SK-N-SH (cell line): ENCODE measurements around the gene ETS2. TPM values are rescaled to one million over a fixed set of nuclear protein-coding genes. Genes with fewer than 3 reads are reported as not detected.
A peak's percentile ranks its signal among the peaks of the same experiment; 100 is the strongest.

Experiments
- CTCF ChIA-PET: fragments of 300-600, 350-600 bp; formaldehyde crosslinking; extraction: SDS; loops from one replicate; lab custom pipeline; 2021; lab: Yijun Ruan, JAX
- POLR2A ChIA-PET: fragments of 350-600 bp; sonication (Branson Sonifier 250); formaldehyde crosslinking; extraction: SDS; loops from one replicate; lab custom pipeline; 2020; ENCODE audit warnings: antibody characterized with exemption, inconsistent platforms; lab: Yijun Ruan, JAX
- DNase-seq: peaks from one replicate; pipeline ENCODE4 v3.0.0; 2012
- H2AFZ ChIP-seq: fragments of 200-600 bp; sonication (generic); 2 replicates; pipeline ENCODE4 v1.8.1; 2016; ENCODE audit warnings: antibody characterized with exemption, mild to moderate bottlenecking, low read depth
- H3F3A ChIP-seq: fragments of 200-600 bp; sonication (generic); replicated peaks from 2 replicates; pipeline ENCODE3; 2016; ENCODE audit warnings: antibody characterized with exemption, mild to moderate bottlenecking; ENCODE audit not compliant: insufficient read depth
- H3K27ac ChIP-seq, 2 experiments: fragments of 200-500 bp in 1 of 2; fragments of 200-600 bp in 1 of 2; sonication (Bioruptor generic) in 1 of 2; sonication (generic), shearing (Covaris generic) in 1 of 2; 2 replicates each; pipeline versions ENCODE4 v1.5.1 to v1.6.1; 2014 to 2016; ENCODE audit warnings: low read depth in 2 of 2, inconsistent platforms in 1 of 2, low read length in 1 of 2, mild to moderate bottlenecking in 1 of 2, mixed read lengths in 1 of 2
- H3K27me3 ChIP-seq: fragments of 200-600 bp; sonication (generic), shearing (Covaris generic); 2 replicates; pipeline ENCODE4 v1.6.1; 2016; ENCODE audit warnings: mixed run types; ENCODE audit not compliant: insufficient read depth
- H3K36me3 ChIP-seq, 2 experiments: fragments of 200-500 bp in 1 of 2; fragments of 200-600 bp in 1 of 2; sonication (Bioruptor generic) in 1 of 2; sonication (generic) in 1 of 2; replicated peaks in 1 of 2; 2 replicates each; pipeline versions ENCODE3 to v1.5.1; 2014 to 2016; ENCODE audit warnings: low read length in 1 of 2, mild to moderate bottlenecking in 1 of 2; ENCODE audit not compliant: insufficient read depth in 2 of 2, control insufficient read depth in 1 of 2
- H3K4me1 ChIP-seq, 2 experiments: fragments of 200-500 bp in 1 of 2; fragments of 200-600 bp in 1 of 2; sonication (Bioruptor generic) in 1 of 2; sonication (generic), shearing (Covaris generic) in 1 of 2; 2 replicates each; pipeline versions ENCODE4 v1.5.1 to v1.6.1; 2014 to 2016; ENCODE audit warnings: low read depth in 1 of 2, low read length in 1 of 2, mixed run types in 1 of 2; ENCODE audit not compliant: insufficient read depth in 2 of 2, control insufficient read depth in 1 of 2
- H3K4me2 ChIP-seq: fragments of 200-600 bp; sonication (generic), shearing (Covaris generic); 2 replicates; pipeline ENCODE4 v1.6.1; 2017; ENCODE audit warnings: mixed run types
- H3K4me3 ChIP-seq, 2 experiments: fragments of 200-500 bp in 1 of 2; fragments of 200-600 bp in 1 of 2; sonication (Bioruptor generic) in 1 of 2; sonication (generic), shearing (Covaris generic) in 1 of 2; 2 replicates each; pipeline versions ENCODE4 v1.5.1 to v1.8.1; 2014 to 2016; ENCODE audit warnings: low read depth in 2 of 2, inconsistent platforms in 1 of 2, low read length in 1 of 2, mild to moderate bottlenecking in 1 of 2, mixed read lengths in 1 of 2, moderate library complexity in 1 of 2
- H3K79me2 ChIP-seq: fragments of 200-600 bp; sonication (generic); 2 replicates; pipeline ENCODE4 v1.8.1; 2017; ENCODE audit warnings: mild to moderate bottlenecking; ENCODE audit not compliant: insufficient read depth
- H3K9ac ChIP-seq: fragments of 200-600 bp; sonication (generic); 2 replicates; pipeline ENCODE4 v1.6.1; 2017; ENCODE audit warnings: mixed run types
- H3K9me2 ChIP-seq: fragments of 200-600 bp; sonication (generic); 2 replicates; pipeline ENCODE4 v1.6.1; 2017; ENCODE audit warnings: mixed run types
- H3K9me3 ChIP-seq: fragments of 200-600 bp; sonication (generic); 2 replicates; pipeline ENCODE4 v1.6.1; 2017; ENCODE audit warnings: mixed run types, mild to moderate bottlenecking, moderate library complexity
- H4K20me1 ChIP-seq: fragments of 200-600 bp; sonication (generic); 2 replicates; pipeline ENCODE4 v1.6.1; 2017; ENCODE audit warnings: mild to moderate bottlenecking, mixed run types; ENCODE audit not compliant: insufficient read depth
- ELF1 ChIP-seq: IDR thresholded peaks from 2 replicates; pipeline ENCODE4 v1.4.0; 2012
- EZH2phosphoT487 ChIP-seq: fragments of 200-600 bp; sonication (generic); IDR thresholded peaks from 2 replicates; pipeline ENCODE4 v1.6.1; 2017; ENCODE audit warnings: low read depth, mixed run types, mild to moderate bottlenecking, antibody characterized with exemption, moderate library complexity, borderline replicate concordance
- GABPA ChIP-seq: IDR thresholded peaks from 2 replicates; pipeline ENCODE4 v1.4.0; 2012; ENCODE audit warnings: low read depth, mild to moderate bottlenecking
- MXI1 ChIP-seq: IDR thresholded peaks from 2 replicates; pipeline ENCODE4 v1.6.1; 2012; ENCODE audit warnings: mild to moderate bottlenecking, low read depth, low read length, improper control_type of control experiment
- NRF1 ChIP-seq: IDR thresholded peaks from 2 replicates; pipeline ENCODE4 v1.6.1; 2012; ENCODE audit warnings: low read depth, mild to moderate bottlenecking, low read length
- POLR2AphosphoS5 ChIP-seq: IDR thresholded peaks from 2 replicates; pipeline ENCODE4 v1.6.1; 2012; ENCODE audit warnings: low read depth, low read length
- RAD21 ChIP-seq: IDR thresholded peaks from 2 replicates; pipeline ENCODE4 v1.6.1; 2012; ENCODE audit warnings: mild to moderate bottlenecking, low read length
- RCOR1 ChIP-seq: fragments of 150-350 bp; IDR thresholded peaks from 2 replicates; pipeline ENCODE4 v1.6.1; 2017; ENCODE audit warnings: antibody characterized with exemption, low read length
- RFX5 ChIP-seq: IDR thresholded peaks from 2 replicates; pipeline ENCODE4 v1.6.1; 2012; ENCODE audit warnings: mild to moderate bottlenecking, improper control_type of control experiment, low read length
- TCF12 ChIP-seq: IDR thresholded peaks from 2 replicates; pipeline ENCODE4 v1.4.0; 2012
- YY1 ChIP-seq: IDR thresholded peaks from 2 replicates; pipeline ENCODE4 v1.4.0; 2012; ENCODE audit warnings: low read depth, mild to moderate bottlenecking
- WGBS: methylation state at CpG from one replicate; pipeline ENCODE4 v1.1.6; 2017; ENCODE audit warnings: low lambda C conversion rate; 5-methylcytosine and 5-hydroxymethylcytosine counted together
- polyA plus RNA-seq, 3 experiments: library from polyadenylated mRNA; depleted of rRNA; stranded (reverse); fragments of >200 nt; gene quantifications; 2 replicates each; pipeline ENCODE4 v1.2.3, GENCODE V29; 2012
- TF ChIP-seq, protein P1 (sequence below): IDR thresholded peaks from 2 replicates; pipeline ENCODE4; 2012
- TF ChIP-seq, protein P2 (sequence below): fragments of 150-350 bp; IDR thresholded peaks from 2 replicates; pipeline ENCODE4 v1.6.1; 2017; ENCODE audit warnings: antibody characterized with exemption, low read length, low read depth, borderline replicate concordance
- TF ChIP-seq, protein P3 (sequence below): fragments of 150-350 bp; IDR thresholded peaks from 2 replicates; pipeline ENCODE4 v1.6.1; 2016; ENCODE audit warnings: mild to moderate bottlenecking, low read depth, low read length

The ETS2 gene
- polyA plus RNA-seq, 1 of the 3 experiments (the other 2 are of a cell fraction), result 16.3 TPM

DNA sequence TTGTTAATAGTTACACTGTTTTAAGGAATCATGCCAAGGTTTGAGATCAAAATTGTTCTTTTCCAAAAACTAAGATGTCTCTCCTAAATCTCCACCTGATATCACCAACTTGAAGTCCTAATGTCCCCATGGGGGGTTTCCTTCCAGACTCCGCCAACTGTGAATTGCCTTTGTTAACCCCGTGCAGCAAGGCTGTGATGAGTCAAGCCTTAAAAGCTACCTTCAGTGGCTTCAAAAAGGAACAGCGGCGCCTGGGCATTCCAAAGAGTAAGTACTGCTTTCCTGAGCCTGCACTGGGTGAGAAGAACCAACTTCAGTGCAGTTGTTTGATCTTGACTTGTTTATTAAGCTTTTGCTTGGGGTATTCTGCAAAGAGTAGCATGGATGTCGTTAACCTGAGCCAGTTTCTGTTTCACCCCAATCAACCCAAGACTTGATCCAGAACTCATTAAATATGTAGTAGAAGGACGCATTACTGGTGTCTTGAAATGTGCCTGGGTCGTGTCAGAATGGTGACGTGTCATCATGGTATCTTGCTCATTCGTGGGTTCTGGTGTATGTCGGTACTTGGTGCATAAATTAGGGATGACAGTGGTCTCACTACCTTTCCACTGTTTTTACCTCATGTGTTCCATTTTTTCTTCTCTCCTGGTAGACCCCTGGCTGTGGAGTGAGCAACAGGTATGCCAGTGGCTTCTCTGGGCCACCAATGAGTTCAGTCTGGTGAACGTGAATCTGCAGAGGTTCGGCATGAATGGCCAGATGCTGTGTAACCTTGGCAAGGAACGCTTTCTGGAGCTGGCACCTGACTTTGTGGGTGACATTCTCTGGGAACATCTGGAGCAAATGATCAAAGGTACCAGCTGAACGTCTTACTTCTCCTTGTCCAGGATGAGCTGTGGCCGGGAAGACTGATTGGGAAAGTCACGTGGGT is 8.7 kb downstream of the ETS2 start:
- Histone ChIP-seq H3K36me3 (peaks cover 74 to 90% of the 10 kb centered on the region in 2 experiments), H3K4me2 (no peak overlapping the region), H4K20me1 (peaks cover 6% of the 10 kb centered on the region; the same call in 1 of the 2 replicates), H3K79me2 (peaks cover 55% of the 10 kb centered on the region), H3K9me2 (no peaks in the 10 kb centered on the region), H3F3A (peaks cover 16% of the 10 kb centered on the region), H3K4me3 (no peak overlapping the region), H3K27ac (no peak overlapping the region; a peak in 2 of 4 replicates), H3K9me3 (no peaks in the 10 kb centered on the region), H3K4me1 (peaks cover 13 to 18% of the 10 kb centered on the region in 2 experiments; a peak in 3 of 4 replicates), H3K27me3 (no peaks in the 10 kb centered on the region), H3K9ac (no peak overlapping the region), H2AFZ (no peak overlapping the region)
- CTCF ChIA-PET, result interaction anchor here (0.7 to 1.6 kb wide), 3 partner anchors 10 to 312 kb away, joined by 3 read pairs; no protein-coding TSS in a partner anchor
- no peak for DNase-seq
- POLR2A ChIA-PET, result no interaction called here
- TF ChIP-seq GABPA (no peak), TCF12 (0 out of 2 replicates have a peak, but pooled peaks have one; percentile 15), RFX5 (no peak), RCOR1 (no peak), ELF1 (no peak)
- TF ChIP-seq, protein P1, sequence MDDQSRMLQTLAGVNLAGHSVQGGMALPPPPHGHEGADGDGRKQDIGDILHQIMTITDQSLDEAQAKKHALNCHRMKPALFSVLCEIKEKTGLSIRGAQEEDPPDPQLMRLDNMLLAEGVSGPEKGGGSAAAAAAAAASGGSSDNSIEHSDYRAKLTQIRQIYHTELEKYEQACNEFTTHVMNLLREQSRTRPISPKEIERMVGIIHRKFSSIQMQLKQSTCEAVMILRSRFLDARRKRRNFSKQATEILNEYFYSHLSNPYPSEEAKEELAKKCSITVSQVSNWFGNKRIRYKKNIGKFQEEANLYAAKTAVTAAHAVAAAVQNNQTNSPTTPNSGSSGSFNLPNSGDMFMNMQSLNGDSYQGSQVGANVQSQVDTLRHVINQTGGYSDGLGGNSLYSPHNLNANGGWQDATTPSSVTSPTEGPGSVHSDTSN, result 0 out of 2 replicates have a peak, but pooled peaks have one; percentile 5
- TF ChIP-seq, protein P2, sequence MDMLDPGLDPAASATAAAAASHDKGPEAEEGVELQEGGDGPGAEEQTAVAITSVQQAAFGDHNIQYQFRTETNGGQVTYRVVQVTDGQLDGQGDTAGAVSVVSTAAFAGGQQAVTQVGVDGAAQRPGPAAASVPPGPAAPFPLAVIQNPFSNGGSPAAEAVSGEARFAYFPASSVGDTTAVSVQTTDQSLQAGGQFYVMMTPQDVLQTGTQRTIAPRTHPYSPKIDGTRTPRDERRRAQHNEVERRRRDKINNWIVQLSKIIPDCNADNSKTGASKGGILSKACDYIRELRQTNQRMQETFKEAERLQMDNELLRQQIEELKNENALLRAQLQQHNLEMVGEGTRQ, result no peak
- WGBS, result 88% methylated on average over 15 of the region's 16 CpGs

DNA sequence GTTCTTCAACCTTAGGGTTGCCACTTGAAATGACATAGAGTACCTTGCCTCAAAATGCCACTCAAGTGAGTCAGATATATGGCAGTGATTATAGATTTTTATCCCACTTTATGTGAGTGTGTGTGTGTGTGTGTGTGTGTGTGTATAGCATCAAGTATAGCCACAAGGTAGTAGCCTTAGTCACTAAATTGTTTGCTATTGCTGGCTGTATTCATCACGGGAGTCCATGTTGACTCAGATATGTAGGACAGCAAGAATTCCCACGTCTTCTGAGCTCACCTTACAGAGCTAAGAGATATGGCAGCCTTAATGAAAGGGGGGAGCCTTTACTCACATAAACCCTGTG is 9.3 kb downstream of the ETS2 start:
- 83% methylated on average over 2 of the region's 2 CpGs for WGBS

More for the DNA sequence above, 9.3 kb downstream of the ETS2 start:
- Histone ChIP-seq H3F3A (peaks cover 13% of the 10 kb centered on the region), H3K4me1 (peaks cover 10 to 18% of the 10 kb centered on the region in 2 experiments; a peak in 3 of 4 replicates), H3K27ac (peak overlapping the region in 1 of 2 experiments; percentile 22; a peak in 2 of 4 replicates), H3K4me2 (no peak overlapping the region), H3K27me3 (no peaks in the 10 kb centered on the region), H3K79me2 (peaks cover 49% of the 10 kb centered on the region), H3K9me3 (no peaks in the 10 kb centered on the region), H3K9ac (no peak overlapping the region), H4K20me1 (peaks cover 6% of the 10 kb centered on the region; the same call in 1 of the 2 replicates), H3K9me2 (no peaks in the 10 kb centered on the region), H2AFZ (no peak overlapping the region), H3K4me3 (no peak overlapping the region), H3K36me3 (peaks cover 75 to 91% of the 10 kb centered on the region in 2 experiments)
- ChIA-PET CTCF (no interaction called here), POLR2A (no interaction called here)
- TF ChIP-seq EZH2phosphoT487 (no peak), NRF1 (no peak), RAD21 (no peak), MXI1 (no peak), ELF1 (no peak), POLR2AphosphoS5 (no peak), RFX5 (no peak), YY1 (no peak)
- TF ChIP-seq, protein P2, result no peak
- TF ChIP-seq, protein P3, sequence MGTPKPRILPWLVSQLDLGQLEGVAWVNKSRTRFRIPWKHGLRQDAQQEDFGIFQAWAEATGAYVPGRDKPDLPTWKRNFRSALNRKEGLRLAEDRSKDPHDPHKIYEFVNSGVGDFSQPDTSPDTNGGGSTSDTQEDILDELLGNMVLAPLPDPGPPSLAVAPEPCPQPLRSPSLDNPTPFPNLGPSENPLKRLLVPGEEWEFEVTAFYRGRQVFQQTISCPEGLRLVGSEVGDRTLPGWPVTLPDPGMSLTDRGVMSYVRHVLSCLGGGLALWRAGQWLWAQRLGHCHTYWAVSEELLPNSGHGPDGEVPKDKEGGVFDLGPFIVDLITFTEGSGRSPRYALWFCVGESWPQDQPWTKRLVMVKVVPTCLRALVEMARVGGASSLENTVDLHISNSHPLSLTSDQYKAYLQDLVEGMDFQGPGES, result no peak
- no peak for DNase-seq
